NCI-H2227 treated with DMSO at 0.1 percent for 48 hours (cell line): Measurements from ENCODE around the gene CENATAC.
"Not testable (repeated sequence)": the region's sequence is repeated elsewhere in the genome, so short reads cannot be mapped to it uniquely, and the experiment has no call there.

Experiments
- DNase-seq: peaks from one replicate; lab custom pipeline; 2025; lab: John Stamatoyannopoulos, UW

CENATAC gene

GRCh38 chr11:119027561-119028345, 29.8 kb downstream of the CENATAC start:
- no peak for DNase-seq

- DNase-seq: no peak
Observed at GRCh38 chr11:119028346-119029068, 30.6 kb downstream of the CENATAC start.

- no peak for DNase-seq
Observed at GRCh38 chr11:119029069-119029339, 31.1 kb downstream of the CENATAC start.

- no peak for DNase-seq
Observed at GRCh38 chr11:119029340-119030028, 31.5 kb downstream of the CENATAC start.

GRCh38 chr11:119030029-119030328, 32.0 kb downstream of the CENATAC start:
- no peak for DNase-seq

- peak; percentile 87 for DNase-seq
Observed at GRCh38 chr11:119030329-119031047, 32.5 kb downstream of the CENATAC start, which contains the start of gene SLC37A4. TSS of gene SLC37A4 (minus strand) at chr11:119030877.

GRCh38 chr11:119031912-119032280, 34.0 kb downstream of the CENATAC start:
- no peak for DNase-seq

GRCh38 chr11:119033421-119033820, 35.5 kb downstream of the CENATAC start:
- DNase-seq: not testable (repeated sequence)

GRCh38 chr11:119034813-119035212, 36.9 kb downstream of the CENATAC start:
- DNase-seq: no peak

GRCh38 chr11:119038884-119039283, 40.9 kb downstream of the CENATAC start:
- no peak for DNase-seq

GRCh38 chr11:119039471-119039870, 41.5 kb downstream of the CENATAC start:
- DNase-seq: not testable (repeated sequence)

GRCh38 chr11:119041821-119042514, 44.0 kb downstream of the CENATAC start:
- no peak for DNase-seq

- no peak for DNase-seq
Observed at GRCh38 chr11:119042927-119043326, 45.0 kb downstream of the CENATAC start.

GRCh38 chr11:119044708-119045107, 46.8 kb downstream of the CENATAC start:
- DNase-seq: no peak

- DNase-seq: no peak
Observed at GRCh38 chr11:119046489-119046888, 48.6 kb downstream of the CENATAC start.

- no peak for DNase-seq
Observed at GRCh38 chr11:119047205-119047604, 49.3 kb downstream of the CENATAC start.

GRCh38 chr11:119048644-119049043, 50.7 kb downstream of the CENATAC start:
- no peak for DNase-seq

GRCh38 chr11:119049081-119049480, 51.1 kb downstream of the CENATAC start:
- DNase-seq: no peak

- no peak for DNase-seq
Observed at GRCh38 chr11:119051440-119052162, 53.7 kb downstream of the CENATAC start.

- DNase-seq: no peak
Observed at GRCh38 chr11:119052163-119052814, 54.4 kb downstream of the CENATAC start.

- DNase-seq: no peak
Observed at GRCh38 chr11:119054418-119054817, 56.5 kb downstream of the CENATAC start.
